Testis (tissue), 2 donors: ENCODE results near the gene TWIST2.

Source experiments
- CTCF ChIP-seq, 3 experiments: fragments of 450-650 bp in 2 of 3; fragments of 200-600 bp in 1 of 3; sonication (generic) in 1 of 3; IDR thresholded peaks; one replicate each; pipeline ENCODE4 v1.5.1; 2016 to 2019; ENCODE audit warnings: antibody characterized with exemption in 3 of 3, mild to moderate bottlenecking in 2 of 3, moderate library complexity in 1 of 3
- POLR2A ChIP-seq: fragments of 450-650 bp; IDR thresholded peaks from one replicate; pipeline ENCODE4 v1.6.1; 2017; ENCODE audit warnings: antibody characterized with exemption, mild to moderate bottlenecking, moderate library complexity

DNA sequence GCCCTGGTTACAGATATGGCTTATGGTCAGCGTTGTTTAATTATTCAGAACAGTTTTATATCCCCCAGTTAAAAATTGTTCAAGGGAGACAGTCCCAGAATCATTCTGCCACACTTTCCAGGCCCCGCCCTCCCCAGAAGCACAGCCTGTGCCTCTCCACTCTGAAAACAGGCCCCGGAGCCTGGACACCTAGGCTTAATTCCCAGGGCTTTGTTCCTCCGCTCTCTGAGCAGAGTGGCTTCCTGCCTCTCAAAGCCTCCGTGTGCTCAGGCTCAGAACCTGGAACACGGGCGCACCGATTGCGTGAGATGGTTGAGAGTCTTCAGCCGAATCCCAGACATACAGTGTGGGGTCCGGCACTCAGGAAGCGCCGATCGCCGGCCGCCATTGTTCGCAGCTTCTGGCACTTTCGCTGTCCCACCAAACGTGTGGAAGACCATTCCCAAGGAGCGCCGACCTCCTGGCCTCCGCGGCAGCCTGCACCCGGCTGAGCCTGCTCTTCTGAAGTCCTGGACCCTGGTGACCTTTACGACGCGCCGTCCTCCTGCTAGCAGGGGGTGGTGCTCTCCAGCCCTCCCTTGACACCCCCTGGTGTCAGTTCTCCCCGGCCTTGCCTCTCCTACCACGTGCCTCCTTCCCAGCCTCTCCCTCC is 45.6 kb downstream of the TWIST2 start:
- TF ChIP-seq CTCF (IDR thresholded peaks at IDR 0.05): no peak
- no peak for TF ChIP-seq POLR2A
